Prostate gland (tissue), 2 donors: ENCODE data around the gene C17orf78.

ENCODE experiments used
- CTCF ChIP-seq, 4 experiments: fragments of 200-600 bp in 2 of 4; fragments of 450-650 bp in 2 of 4; sonication (generic) in 2 of 4; IDR thresholded peaks; 1 replicate in 3 of 4; 2 replicates in 1 of 4; pipeline ENCODE4 v1.5.1; 2016 to 2019; ENCODE audit warnings: antibody characterized with exemption in 4 of 4, mild to moderate bottlenecking in 2 of 4, moderate library complexity in 2 of 4
- POLR2A ChIP-seq: fragments of 450-650 bp; IDR thresholded peaks from one replicate; pipeline ENCODE4 v1.6.1; 2016; ENCODE audit warnings: antibody characterized with exemption, mild to moderate bottlenecking
- POLR2AphosphoS5 ChIP-seq: sonication (generic); formaldehyde crosslinking; IDR thresholded peaks from one replicate; pipeline ENCODE4 v1.6.1; 2017; ENCODE audit warnings: antibody characterized with exemption

GRCh38 chr17:37344519-37344918 lies 31.3 kb upstream of the C17orf78 start:
- TF ChIP-seq CTCF (IDR thresholded peaks at IDR 0.05) (no peak), POLR2A (no peak), POLR2AphosphoS5 (no peak)
